C4-2B (cell line): ENCODE results near the gene MYLK.

Experiments used
- CTCF ChIP-seq: fragments of 450-650 bp; conservative IDR thresholded peaks from 2 replicates; pipeline ENCODE4 v1.5.1; 2017; ENCODE audit warnings: mild to moderate bottlenecking
- ZFX ChIP-seq: fragments of 450-650 bp; IDR thresholded peaks from 2 replicates; pipeline ENCODE4 v1.6.1; 2017

DNA sequence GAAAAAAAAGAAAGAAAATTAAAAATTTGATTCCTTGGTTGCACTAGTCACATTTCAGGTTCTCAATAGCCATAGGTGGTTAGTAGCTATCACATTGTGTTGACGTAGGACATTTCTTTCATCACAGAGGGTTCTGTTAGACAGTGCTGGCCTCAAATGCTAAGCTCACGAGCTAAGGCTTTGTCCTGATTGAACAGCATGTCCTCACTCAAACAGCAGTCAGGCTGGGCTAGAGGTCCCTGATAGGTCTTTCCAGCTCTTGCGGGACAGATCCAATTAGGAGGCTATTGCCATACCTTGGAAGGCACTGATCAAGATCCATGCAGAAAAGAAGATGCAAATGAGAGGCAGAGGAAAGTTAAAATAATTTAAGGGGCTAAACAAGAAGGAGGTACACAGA lies 213.4 kb downstream of the MYLK start:
- no peak for TF ChIP-seq CTCF
- TF ChIP-seq ZFX: no peak
